ENCODE data around the gene CXCL8. TPM values are rescaled to one million over a fixed set of nuclear protein-coding genes. Genes with fewer than 3 reads are reported as not detected.

Gene CXCL8
- total RNA-seq, 2 experiments from 2014 or later: 9.9 to 11.4 TPM

DNA sequence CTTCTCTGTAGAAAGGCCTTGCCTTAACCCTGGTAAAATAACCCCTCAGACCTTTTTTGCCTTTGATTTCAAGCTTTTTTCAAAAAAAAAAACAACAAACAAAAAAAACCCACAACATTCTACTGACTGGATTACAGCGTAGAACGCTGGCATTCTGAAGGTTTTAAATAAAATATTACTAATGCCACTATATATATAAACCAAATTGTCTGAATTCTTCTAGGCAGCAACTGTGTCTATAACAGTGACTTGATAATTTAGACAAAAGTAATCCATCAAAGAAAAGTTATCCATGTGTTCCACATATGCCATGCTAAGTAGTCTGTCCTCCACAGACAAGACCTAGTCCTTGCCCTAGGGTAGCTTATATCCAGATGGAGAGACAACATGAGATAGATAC, 33.6 kb upstream of the CXCL8 start:
- Mint-ChIP-seq H3K4me3 (no peak overlapping the region), H3K27me3 (no peaks in the 10 kb centered on the region), H3K4me1 (ENCODE audit: low read depth) (no peaks in the 10 kb centered on the region), H3K27ac (no peak overlapping the region), H3K36me3 (ENCODE audit: low read depth) (no peaks in the 10 kb centered on the region), H3K9me3 (no peaks in the 10 kb centered on the region)
- no peaks in the 10 kb centered on the region for H3K27me3 ChIP-seq (ENCODE audit: control insufficient read depth in 1 of 2, insufficient read depth in 2 of 2, low read length in 2 of 2)
- no peak overlapping the region for H3K4me3 ChIP-seq (ENCODE audit: low read length)
- DNase-seq: no peak
- POLR2A ChIA-PET: no interaction called here
- CTCF ChIA-PET: no interaction called here
- H3K36me3 ChIP-seq (ENCODE audit: insufficient read depth, low read length): no peaks in the 10 kb centered on the region
- TF ChIP-seq, protein P1, sequence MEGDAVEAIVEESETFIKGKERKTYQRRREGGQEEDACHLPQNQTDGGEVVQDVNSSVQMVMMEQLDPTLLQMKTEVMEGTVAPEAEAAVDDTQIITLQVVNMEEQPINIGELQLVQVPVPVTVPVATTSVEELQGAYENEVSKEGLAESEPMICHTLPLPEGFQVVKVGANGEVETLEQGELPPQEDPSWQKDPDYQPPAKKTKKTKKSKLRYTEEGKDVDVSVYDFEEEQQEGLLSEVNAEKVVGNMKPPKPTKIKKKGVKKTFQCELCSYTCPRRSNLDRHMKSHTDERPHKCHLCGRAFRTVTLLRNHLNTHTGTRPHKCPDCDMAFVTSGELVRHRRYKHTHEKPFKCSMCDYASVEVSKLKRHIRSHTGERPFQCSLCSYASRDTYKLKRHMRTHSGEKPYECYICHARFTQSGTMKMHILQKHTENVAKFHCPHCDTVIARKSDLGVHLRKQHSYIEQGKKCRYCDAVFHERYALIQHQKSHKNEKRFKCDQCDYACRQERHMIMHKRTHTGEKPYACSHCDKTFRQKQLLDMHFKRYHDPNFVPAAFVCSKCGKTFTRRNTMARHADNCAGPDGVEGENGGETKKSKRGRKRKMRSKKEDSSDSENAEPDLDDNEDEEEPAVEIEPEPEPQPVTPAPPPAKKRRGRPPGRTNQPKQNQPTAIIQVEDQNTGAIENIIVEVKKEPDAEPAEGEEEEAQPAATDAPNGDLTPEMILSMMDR (IDR thresholded peaks at IDR 0.05): no peak
- H3K9me3 ChIP-seq (ENCODE audit: control insufficient read depth in 1 of 2, insufficient read depth in 1 of 2, low read length in 2 of 2): no peaks in the 10 kb centered on the region
- ATAC-seq (ENCODE audit: poor library complexity): no peak
- intact Hi-C loops (cut with DNase I, micrococcal nuclease): no loop called here
- H3K4me1 ChIP-seq (ENCODE audit: insufficient read depth, low read length): no peaks in the 10 kb centered on the region
- H3K27ac ChIP-seq (ENCODE audit: low read depth in 1 of 2, low read length in 2 of 2): no peak overlapping the region

DNA sequence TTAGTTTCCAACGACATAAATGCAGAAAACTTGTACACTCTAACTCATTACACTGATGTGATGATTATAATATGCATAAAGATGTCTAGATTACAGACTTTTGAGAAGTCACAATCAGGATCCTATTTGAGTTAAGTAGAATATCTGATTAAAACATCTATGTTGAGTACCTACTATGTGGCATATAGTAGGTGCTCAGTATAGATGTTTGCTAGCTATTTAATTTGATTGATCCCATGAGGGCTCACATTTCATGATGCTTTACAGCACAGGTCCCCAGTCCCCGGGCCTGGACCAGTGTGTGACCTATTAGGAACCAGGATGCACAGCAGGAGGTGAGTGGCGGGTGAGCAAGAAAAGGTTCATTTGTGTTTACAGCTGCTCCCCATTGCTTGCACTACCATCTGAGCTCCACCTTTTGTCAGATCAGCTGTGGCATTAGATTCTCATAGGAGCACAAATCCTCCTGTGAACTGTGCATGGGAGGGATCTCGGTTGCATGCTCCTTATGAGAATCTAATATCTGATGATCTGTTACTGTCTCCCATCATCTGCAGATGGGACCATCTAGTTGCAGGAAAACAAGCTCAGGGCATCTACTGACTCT, 33.0 kb upstream of the CXCL8 start:
- ChIA-PET CTCF (no interaction called here), POLR2A (no interaction called here)
- H3K27me3 ChIP-seq (ENCODE audit: control insufficient read depth in 1 of 2, insufficient read depth in 2 of 2, low read length in 2 of 2): no peaks in the 10 kb centered on the region
- no peaks in the 10 kb centered on the region for H3K9me3 ChIP-seq (ENCODE audit: control insufficient read depth in 1 of 2, insufficient read depth in 1 of 2, low read length in 2 of 2)
- H3K27ac ChIP-seq (ENCODE audit: low read depth in 1 of 2, low read length in 2 of 2): no peak overlapping the region
- no peaks in the 10 kb centered on the region for H3K36me3 ChIP-seq (ENCODE audit: insufficient read depth, low read length)
- no peak for DNase-seq
- ATAC-seq (ENCODE audit: poor library complexity): no peak
- Mint-ChIP-seq H3K9me3 (no peaks in the 10 kb centered on the region), H3K27ac (no peak overlapping the region), H3K4me1 (ENCODE audit: low read depth) (no peaks in the 10 kb centered on the region), H3K27me3 (no peaks in the 10 kb centered on the region), H3K36me3 (ENCODE audit: low read depth) (no peaks in the 10 kb centered on the region), H3K4me3 (no peak overlapping the region)
- intact Hi-C loops (cut with DNase I, micrococcal nuclease): no loop called here
- TF ChIP-seq, protein P1 (IDR thresholded peaks at IDR 0.05): no peak
- H3K4me1 ChIP-seq (ENCODE audit: insufficient read depth, low read length): no peaks in the 10 kb centered on the region
- no peak overlapping the region for H3K4me3 ChIP-seq (ENCODE audit: low read length)

DNA sequence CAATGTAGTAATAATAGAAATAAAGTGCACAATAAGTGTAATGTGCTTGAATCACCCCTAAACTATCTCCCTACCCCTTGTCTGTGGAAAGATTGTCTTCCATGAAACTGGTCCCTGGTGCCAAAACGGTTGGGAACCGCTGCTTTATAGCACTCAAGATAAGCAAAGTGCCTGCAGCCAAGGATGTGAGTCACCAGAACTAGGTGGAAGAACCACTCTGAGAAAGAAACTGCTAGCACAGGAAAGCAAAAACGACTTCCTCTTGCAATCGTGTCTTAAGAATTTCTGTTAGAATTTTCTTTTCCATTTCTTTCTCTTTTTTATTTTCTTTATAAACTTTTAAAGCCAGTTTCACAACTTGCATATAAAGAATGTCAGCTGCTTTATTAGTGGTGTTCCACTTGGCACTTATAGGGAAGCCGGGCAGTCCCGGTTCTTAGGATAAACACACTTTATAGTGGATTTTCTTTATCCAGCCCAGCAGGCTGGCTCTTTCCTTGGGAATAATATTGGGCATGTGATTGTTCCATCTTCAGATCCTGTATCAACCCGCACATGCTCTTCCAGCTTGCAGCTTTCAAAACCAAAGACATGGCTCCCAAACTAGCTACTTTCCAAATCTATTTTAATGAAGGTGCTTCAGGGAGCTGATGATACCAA, 32.3 kb upstream of the CXCL8 start:
- no peaks in the 10 kb centered on the region for H3K9me3 ChIP-seq (ENCODE audit: control insufficient read depth in 1 of 2, insufficient read depth in 1 of 2, low read length in 2 of 2)
- Mint-ChIP-seq H3K27ac (no peak overlapping the region), H3K4me1 (ENCODE audit: low read depth) (no peaks in the 10 kb centered on the region), H3K4me3 (no peak overlapping the region), H3K27me3 (no peaks in the 10 kb centered on the region), H3K36me3 (ENCODE audit: low read depth) (no peaks in the 10 kb centered on the region), H3K9me3 (no peaks in the 10 kb centered on the region)
- no peak overlapping the region for H3K4me3 ChIP-seq (ENCODE audit: low read length)
- H3K27me3 ChIP-seq (ENCODE audit: control insufficient read depth in 1 of 2, insufficient read depth in 2 of 2, low read length in 2 of 2): no peaks in the 10 kb centered on the region
- no peak for ATAC-seq (ENCODE audit: poor library complexity)
- H3K4me1 ChIP-seq (ENCODE audit: insufficient read depth, low read length): no peaks in the 10 kb centered on the region
- TF ChIP-seq, protein P1 (IDR thresholded peaks at IDR 0.05): no peak
- no peaks in the 10 kb centered on the region for H3K36me3 ChIP-seq (ENCODE audit: insufficient read depth, low read length)
- H3K27ac ChIP-seq (ENCODE audit: low read depth in 1 of 2, low read length in 2 of 2): no peak overlapping the region
- POLR2A ChIA-PET: no interaction called here
- intact Hi-C loops (cut with DNase I, micrococcal nuclease): no loop called here
- DNase-seq: peak in 2 of 14 experiments; percentile 34 to 35
- CTCF ChIA-PET: no interaction called here
